Upper lobe of left lung (tissue), 4 donors: Measurements from ENCODE around the gene PLA2G4B.

Experiments
- POLR2A ChIP-seq, 4 donors: fragments of 450-650 bp; IDR thresholded peaks; one replicate each; pipeline ENCODE4 v1.5.1; 2016 to 2017; ENCODE audit warnings: antibody characterized with exemption in 4 of 4, mild to moderate bottlenecking in 2 of 4
- POLR2AphosphoS5 ChIP-seq, 2 donors: sonication (generic); formaldehyde crosslinking; IDR thresholded peaks; one replicate each; pipeline ENCODE4 v1.5.1; 2017; ENCODE audit warnings: antibody characterized with exemption in 2 of 2
- TF ChIP-seq, protein P1 (sequence below), 6 experiments: fragments of 450-650 bp in 4 of 6; fragments of 200-600 bp in 2 of 6; sonication (generic) in 2 of 6; IDR thresholded peaks; one replicate each; pipeline ENCODE4 v1.5.1; 2016 to 2019; ENCODE audit warnings: antibody characterized with exemption in 6 of 6

DNA sequence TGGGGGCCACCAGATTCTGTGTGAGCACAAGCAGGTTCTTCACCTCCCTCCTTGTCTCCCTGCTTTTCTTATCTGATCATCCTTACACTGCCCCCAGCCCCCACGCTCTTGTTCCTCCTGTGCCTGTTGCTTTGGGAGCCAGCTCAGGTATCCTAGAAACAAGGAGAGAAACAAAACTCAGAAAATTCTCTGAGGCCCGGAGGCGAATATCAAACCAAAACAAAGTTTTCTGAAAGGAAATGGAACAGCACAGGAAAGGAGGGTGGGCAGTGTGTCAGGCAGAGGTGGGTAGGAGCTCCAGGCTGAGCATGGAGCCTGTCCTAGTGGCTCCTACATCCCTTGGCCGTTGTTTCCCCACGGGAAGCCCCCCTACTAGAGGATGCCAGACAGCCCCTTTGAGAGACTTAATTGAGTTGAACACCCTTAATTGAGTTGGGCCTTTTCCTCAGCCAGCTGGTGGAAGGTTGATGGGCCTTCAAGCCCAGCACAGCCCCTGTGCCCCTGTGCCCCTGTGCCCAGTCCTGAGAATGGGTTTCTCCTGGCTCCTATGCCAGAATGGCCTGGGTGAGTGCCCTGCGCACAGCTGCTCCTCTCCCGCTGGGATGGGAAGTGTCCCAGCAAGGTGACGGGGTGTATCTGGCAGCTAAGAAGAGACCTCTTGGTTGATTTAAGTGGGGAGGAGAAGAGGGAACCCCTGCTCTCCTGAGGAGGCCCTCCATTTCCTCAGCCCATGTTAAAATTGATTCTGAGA, 33.6 kb upstream of the PLA2G4B start:
- TF ChIP-seq, protein P1, sequence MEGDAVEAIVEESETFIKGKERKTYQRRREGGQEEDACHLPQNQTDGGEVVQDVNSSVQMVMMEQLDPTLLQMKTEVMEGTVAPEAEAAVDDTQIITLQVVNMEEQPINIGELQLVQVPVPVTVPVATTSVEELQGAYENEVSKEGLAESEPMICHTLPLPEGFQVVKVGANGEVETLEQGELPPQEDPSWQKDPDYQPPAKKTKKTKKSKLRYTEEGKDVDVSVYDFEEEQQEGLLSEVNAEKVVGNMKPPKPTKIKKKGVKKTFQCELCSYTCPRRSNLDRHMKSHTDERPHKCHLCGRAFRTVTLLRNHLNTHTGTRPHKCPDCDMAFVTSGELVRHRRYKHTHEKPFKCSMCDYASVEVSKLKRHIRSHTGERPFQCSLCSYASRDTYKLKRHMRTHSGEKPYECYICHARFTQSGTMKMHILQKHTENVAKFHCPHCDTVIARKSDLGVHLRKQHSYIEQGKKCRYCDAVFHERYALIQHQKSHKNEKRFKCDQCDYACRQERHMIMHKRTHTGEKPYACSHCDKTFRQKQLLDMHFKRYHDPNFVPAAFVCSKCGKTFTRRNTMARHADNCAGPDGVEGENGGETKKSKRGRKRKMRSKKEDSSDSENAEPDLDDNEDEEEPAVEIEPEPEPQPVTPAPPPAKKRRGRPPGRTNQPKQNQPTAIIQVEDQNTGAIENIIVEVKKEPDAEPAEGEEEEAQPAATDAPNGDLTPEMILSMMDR (IDR thresholded peaks at IDR 0.05), result no peak
- TF ChIP-seq POLR2A (IDR thresholded peaks at IDR 0.05), result no peak
- no peak for TF ChIP-seq POLR2AphosphoS5 (IDR thresholded peaks at IDR 0.05)
